Activated effector memory CD4-positive, alpha-beta T cell treated with anti-CD3 and anti-CD28 coated beads, Interleukin-2, amount 50 U/mL, for 16 hours (primary cell): Measurements from ENCODE around the gene MLH3.
A peak's percentile ranks its signal among the peaks of the same experiment; 100 is the strongest.
"Not testable (repeated sequence)": the region's sequence is repeated elsewhere in the genome, so short reads cannot be mapped to it uniquely, and the experiment has no call there.

Source experiments
- DNase-seq: peaks from one replicate; pipeline ENCODE4 v3.0.0-alpha.2; 2020

Gene MLH3

GRCh38 chr14:75050852-75051555 lies at the start of gene MLH3:
TSS of gene MLH3 (minus strand) at chr14:75051467. CDS start at chr14:75049655, 1,812 bp downstream.
- DNase-seq: peak; percentile 92

DNA sequence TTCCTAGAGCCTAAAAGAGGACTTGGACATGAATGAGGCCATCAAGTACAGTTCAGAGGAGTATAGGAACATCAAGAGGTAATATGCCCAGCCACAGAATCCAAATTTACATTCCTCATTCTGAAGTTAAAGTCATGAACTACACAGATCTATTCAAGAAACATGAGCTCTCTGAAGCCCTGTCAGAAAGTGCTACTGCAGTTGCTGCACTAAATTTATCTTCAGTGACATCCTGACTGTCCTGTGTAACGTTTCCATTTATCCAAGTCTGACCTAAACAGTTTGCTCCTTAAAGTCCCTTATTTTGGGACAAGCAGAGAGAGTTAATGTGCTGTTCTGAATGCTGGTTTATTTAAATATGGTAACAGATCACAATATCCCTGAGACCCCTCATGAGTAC lies 47.4 kb upstream of the MLH3 start:
- DNase-seq: no peak

- no peak for DNase-seq
Measured at GRCh38 chr14:75098212-75098611, 46.9 kb upstream of the MLH3 start.

GRCh38 chr14:75096959-75097358 lies 45.7 kb upstream of the MLH3 start:
- no peak for DNase-seq

- no peak for DNase-seq
Measured at GRCh38 chr14:75095690-75096089, 44.4 kb upstream of the MLH3 start.

GRCh38 chr14:75094896-75095295 lies 43.6 kb upstream of the MLH3 start:
- no peak for DNase-seq

- DNase-seq: no peak
Measured at GRCh38 chr14:75092698-75093097, 41.4 kb upstream of the MLH3 start.

- DNase-seq: no peak
Measured at GRCh38 chr14:75091251-75091650, 40.0 kb upstream of the MLH3 start.

DNA sequence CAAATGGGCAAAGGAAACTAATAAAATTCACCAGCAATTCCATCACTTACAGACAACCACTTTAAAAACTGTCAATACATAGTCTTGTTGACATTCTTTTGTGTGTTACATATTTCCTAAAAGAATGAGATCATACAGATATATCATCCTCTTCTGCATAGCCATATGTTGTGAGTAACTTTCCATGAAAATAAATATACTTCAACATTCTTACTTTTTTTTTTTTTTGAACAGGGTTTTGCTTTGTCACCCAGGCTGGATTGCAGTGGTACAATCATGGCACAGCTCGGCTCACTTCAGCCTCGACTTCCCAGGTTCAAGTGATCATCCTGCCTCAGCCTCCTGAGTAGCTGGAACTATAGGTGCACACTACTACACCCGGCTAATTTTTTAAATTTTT lies 39.1 kb upstream of the MLH3 start:
- no peak for DNase-seq

DNA sequence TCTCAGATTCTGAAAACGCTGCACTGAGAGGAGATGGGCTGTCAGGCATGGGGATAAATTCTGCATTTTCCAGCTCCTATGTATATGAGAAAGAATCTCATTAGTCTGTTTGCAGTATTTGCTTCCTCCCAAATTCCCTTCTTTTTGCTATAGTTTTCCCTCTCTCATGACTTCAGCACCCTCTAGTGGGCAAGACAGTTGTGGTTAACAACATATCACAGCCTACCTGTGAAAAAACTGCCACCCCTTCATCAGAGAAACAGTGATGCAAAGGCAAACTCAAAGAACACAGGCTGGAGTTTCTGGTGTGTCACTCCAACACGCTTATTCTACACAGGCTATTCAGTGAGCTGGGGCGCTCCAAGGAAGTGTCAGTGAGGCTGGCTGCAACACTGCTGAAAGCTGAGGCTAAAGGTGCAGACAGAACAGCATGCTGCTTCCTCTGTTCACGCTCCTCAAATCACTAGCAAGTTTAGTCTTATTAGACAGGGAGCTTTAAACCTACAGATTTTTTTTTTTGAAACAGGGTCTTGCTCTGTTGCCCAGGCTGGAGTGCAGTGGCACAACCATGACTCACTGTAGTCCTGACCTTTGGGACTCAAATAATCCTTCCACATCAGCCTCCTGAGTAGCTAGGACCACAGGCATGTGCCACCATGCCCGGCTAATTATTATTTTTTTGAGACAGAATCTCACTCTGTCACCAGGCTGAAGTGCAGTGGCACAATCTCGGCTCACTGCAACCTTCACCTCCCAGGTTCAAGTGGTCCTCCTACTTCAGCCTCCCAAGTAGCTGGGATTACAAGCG lies 37.5 kb upstream of the MLH3 start:
- DNase-seq: no peak

DNA sequence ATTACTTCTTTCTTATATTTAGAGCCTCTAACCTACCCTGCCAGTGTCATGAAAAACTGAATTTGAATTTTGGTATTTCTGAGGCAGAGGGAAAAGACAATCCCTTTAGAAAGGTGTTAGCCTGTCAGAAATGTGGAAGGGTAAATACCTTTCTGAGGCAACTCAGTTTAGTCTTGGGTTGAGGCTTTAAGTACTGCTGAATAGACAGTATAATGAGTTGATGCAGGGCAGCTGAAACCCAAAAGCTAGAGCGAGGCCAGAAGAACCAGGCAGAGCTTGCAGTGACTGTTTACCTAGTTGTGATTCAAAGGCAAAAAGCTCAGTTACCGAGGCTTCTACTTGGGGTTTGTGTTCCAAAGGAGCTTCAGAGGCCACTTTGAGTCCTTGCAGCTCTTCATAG lies 36.9 kb upstream of the MLH3 start:
- DNase-seq: no peak

DNA sequence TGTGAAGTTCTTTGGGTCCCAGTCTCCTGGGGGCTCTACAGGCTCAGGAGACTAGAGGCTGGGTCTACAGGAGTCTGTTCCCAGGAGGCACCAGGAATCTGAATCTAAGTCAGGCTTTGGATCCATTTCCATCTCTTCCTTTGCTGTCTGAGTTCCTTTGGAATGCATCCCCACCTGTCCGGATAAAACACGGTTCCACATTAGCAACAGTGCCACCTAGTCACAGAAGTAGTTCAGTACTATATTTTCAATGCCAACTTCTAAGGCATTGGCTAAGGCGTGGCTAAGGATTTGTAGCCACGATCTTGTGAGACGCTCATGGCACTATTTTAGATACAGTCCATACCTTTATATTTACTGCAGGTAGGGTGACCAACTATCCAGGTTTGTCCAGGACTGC lies 33.2 kb upstream of the MLH3 start:
- no peak for DNase-seq

DNA sequence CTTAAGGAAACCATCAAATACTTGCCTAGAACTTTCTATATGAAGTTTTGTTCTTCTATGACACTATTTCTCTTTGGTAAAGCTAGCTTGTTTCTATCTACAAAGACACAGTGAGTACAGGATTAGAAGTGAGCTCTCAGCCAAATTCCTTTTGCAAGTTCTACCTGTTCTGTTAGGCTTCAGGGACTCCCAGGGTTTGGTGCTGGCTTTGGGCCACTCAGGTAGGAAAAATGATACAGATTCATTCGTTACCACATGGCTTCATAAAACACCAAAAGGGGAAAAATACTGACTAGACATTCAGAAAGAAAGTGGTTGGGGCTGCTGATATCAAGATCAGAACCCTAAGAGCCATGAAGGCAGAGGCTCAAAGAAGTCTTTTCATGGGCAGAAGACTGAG lies 32.0 kb upstream of the MLH3 start:
- DNase-seq: no peak

DNA sequence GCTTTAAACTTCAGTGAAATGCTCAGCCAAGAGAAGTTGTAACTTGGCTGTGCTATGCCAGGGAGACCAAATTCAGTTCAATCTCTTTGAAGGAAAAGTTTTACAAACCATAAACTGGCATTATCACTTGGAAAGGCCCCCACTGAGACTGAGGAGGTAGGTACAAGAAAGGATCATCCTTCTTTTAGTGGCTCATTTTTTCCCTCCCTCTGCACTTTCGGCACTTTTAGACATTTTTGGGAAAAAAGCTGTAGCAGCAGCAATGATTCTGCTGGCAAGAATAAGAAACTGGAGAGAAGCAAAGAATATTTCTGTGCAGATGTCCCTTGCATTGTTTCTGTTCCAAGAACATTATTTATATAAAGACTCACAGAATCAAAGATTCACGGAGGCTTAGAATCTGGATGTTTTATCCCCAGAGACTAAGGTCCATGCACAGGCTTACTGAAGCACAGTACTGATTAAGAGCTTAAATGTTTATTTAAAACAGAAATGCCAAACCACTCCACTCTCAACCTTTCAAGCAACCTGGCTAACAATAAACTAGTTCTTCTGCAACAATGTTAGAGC lies 30.5 kb upstream of the MLH3 start:
- DNase-seq: no peak

- no peak for DNase-seq
Measured at GRCh38 chr14:75079521-75079920, 28.3 kb upstream of the MLH3 start.

DNA sequence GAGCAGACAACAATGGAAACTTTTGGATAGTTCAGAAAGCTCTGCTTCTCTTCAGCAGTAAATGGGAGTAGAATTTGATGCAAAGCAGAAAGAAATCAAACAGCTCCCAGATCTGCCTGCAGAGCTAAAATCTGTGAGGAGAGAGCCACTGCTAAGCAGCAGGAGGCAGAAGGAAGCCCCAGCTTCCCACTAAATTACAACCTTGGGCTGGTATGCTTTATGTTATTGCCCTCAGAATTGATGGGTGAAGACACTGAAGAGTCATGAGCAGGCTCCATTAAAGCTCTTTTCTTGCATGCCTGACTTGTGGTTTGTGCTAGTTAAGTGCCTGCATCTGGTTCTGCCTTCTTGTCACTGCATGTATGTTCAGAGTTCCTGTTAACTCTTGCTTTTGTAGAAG lies 26.5 kb upstream of the MLH3 start:
- DNase-seq: no peak

DNA sequence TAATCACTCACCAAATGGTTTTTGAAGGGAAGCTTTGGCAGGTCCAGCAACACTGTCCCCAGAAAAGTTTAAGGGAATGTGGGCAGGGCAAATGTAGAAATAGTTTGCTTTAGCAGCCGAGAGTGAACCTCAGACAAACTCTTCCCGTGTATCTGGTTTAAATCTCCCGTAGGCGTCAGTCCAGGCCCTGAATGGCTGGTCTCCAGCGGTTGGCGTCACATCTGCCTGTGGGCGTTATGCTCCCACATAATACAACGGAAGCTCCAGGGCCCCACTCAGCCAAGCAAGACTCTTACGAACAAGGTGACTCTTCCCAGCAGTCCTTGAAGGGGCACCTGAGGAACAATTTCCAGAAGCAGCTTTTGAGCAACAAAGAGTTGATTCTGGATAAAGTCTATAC lies 19.1 kb upstream of the MLH3 start:
- DNase-seq: no peak

GRCh38 chr14:75069811-75070145 lies 18.5 kb upstream of the MLH3 start:
- DNase-seq: no peak

DNA sequence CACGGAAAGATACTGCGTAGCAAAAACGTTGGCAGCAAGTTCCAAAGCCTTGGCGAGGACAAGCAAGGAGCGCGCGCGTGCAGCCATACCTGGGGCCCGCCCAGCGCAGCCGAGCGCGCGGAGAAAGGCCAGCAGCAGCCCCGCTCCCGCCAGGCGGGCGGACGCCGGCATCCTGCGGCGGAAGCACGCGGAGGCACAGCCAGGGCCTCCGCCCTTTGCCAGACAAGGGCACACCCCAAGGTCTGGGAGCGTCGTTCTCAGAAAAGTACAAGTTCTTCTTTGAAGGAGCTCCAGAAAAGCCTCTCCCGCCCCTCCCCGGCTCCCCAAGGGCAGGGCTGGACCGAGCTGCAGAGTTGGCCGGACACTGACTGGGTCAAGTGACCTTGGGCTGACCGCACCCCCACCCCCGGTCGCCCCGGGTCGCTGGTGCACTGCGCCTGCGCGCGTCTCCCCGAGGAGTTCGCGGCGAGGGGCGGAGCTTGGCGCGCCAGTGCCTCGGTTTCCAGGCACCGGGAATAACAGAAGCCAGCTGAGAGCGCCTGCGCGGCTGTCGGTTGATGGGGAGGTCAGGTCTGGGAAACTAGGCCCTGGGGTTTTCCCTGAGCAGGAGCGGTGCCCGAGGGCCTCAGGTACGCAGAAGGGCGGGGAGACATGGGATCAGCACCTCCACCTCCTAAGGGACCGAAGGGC lies 18.0 kb upstream of the MLH3 start, which contains the start of gene ZC2HC1C:
Gene ZC2HC1C (plus strand): TSS at position 521 of the 690 bp plus-strand sequence. CDS start 933 bp downstream, outside the sequence.
- DNase-seq: peak; percentile 85

GRCh38 chr14:75068294-75069120 lies 17.2 kb upstream of the MLH3 start:
- no peak for DNase-seq

GRCh38 chr14:75067765-75068164 lies 16.5 kb upstream of the MLH3 start:
- not testable (repeated sequence) for DNase-seq

- DNase-seq: no peak
Measured at GRCh38 chr14:75067212-75067611, 15.9 kb upstream of the MLH3 start.

GRCh38 chr14:75066691-75067090 lies 15.4 kb upstream of the MLH3 start:
- DNase-seq: no peak
